ENCODE results near the gene SIPA1.
"Not testable (repeated sequence)": the region's sequence is repeated elsewhere in the genome, so short reads cannot be mapped to it uniquely, and the experiment has no call there.

Gene SIPA1

DNA sequence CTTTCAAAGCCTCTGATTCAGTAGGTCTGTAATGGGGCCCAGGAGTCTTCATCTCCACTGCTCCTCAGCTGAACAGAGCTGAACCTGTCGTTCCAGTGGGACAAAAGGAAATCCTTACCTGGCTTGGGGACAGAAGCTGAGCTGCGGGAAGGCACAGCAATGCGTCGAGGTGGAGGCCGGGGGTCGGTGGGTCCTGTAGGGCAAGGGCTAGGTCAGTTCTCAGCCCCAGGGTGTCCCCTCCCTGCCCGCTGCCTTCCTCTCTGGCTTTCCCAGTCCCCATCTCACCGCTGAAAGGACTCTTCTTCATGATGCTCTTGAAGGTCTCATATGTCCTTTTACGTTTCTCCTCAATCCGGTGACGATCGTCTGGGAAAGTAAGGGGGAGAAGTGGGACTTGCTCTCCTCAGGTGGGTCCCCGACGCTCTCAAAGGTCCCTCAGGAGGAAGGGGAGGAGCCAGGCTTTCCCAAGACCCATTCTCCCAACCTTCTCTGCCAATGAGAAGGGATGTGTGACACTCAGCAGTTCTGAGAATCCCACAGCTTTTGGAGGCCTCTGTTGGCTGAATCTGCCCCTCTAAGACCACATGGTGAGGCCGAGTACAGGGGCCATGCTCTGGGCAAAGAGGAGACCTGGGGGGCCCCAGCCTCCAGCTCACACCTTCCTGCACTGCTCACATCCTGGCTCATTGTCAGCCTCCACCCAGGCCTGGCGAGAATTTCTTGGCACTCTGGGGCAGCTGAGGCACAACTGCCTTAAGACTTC lies 17.9 kb downstream of the SIPA1 start:
- H3K9me3 Mint-ChIP-seq = no peaks in the 10 kb centered on the region
- H3K4me3 Mint-ChIP-seq = peak overlapping the region in 1 of 3 experiments; percentile 16
- TF ChIP-seq, protein P1, sequence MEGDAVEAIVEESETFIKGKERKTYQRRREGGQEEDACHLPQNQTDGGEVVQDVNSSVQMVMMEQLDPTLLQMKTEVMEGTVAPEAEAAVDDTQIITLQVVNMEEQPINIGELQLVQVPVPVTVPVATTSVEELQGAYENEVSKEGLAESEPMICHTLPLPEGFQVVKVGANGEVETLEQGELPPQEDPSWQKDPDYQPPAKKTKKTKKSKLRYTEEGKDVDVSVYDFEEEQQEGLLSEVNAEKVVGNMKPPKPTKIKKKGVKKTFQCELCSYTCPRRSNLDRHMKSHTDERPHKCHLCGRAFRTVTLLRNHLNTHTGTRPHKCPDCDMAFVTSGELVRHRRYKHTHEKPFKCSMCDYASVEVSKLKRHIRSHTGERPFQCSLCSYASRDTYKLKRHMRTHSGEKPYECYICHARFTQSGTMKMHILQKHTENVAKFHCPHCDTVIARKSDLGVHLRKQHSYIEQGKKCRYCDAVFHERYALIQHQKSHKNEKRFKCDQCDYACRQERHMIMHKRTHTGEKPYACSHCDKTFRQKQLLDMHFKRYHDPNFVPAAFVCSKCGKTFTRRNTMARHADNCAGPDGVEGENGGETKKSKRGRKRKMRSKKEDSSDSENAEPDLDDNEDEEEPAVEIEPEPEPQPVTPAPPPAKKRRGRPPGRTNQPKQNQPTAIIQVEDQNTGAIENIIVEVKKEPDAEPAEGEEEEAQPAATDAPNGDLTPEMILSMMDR (IDR thresholded peaks at IDR 0.05; ENCODE audit: unreplicated experiment in 3 of 3) = no peak
- peaks cover 37% of the 10 kb centered on the region for H3K4me1 Mint-ChIP-seq
- peaks cover 68% of the 10 kb centered on the region for H3K36me3 Mint-ChIP-seq (ENCODE audit: low read depth)
- peaks cover 4% of the 10 kb centered on the region for H3K27me3 Mint-ChIP-seq (ENCODE audit: low read depth)
- peak overlapping the region; percentile 14 to 72 (median 15) for H3K27ac Mint-ChIP-seq

DNA sequence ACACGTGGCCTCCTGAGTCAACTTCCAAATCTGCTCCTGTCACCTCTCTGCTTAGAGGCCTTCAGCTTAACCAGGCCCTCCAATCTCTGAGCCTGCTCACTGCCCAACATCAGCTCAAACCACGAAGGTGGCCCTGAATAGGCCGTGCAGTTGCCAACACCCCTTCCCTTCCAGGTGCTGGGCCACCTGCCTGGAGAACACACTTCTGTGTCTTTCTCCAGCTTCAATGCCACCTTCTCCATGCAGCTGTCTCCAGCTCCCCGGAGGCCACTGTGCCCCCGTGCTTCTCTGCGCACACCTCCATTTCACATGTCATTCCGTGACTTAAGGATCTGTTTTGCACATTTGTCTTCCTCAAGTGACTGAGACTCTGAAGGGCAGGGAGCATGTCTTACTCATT lies 19.5 kb downstream of the SIPA1 start:
- TF ChIP-seq, protein P1 (IDR thresholded peaks at IDR 0.05; ENCODE audit: unreplicated experiment in 3 of 3) = no peak
- H3K4me3 Mint-ChIP-seq = no peak overlapping the region
- peaks cover 4% of the 10 kb centered on the region for H3K27me3 Mint-ChIP-seq (ENCODE audit: low read depth)
- H3K36me3 Mint-ChIP-seq (ENCODE audit: low read depth) = peaks cover 68% of the 10 kb centered on the region
- peaks cover 25% of the 10 kb centered on the region for H3K4me1 Mint-ChIP-seq
- H3K27ac Mint-ChIP-seq = peak overlapping the region in 1 of 3 experiments; percentile 24
- no peaks in the 10 kb centered on the region for H3K9me3 Mint-ChIP-seq

DNA sequence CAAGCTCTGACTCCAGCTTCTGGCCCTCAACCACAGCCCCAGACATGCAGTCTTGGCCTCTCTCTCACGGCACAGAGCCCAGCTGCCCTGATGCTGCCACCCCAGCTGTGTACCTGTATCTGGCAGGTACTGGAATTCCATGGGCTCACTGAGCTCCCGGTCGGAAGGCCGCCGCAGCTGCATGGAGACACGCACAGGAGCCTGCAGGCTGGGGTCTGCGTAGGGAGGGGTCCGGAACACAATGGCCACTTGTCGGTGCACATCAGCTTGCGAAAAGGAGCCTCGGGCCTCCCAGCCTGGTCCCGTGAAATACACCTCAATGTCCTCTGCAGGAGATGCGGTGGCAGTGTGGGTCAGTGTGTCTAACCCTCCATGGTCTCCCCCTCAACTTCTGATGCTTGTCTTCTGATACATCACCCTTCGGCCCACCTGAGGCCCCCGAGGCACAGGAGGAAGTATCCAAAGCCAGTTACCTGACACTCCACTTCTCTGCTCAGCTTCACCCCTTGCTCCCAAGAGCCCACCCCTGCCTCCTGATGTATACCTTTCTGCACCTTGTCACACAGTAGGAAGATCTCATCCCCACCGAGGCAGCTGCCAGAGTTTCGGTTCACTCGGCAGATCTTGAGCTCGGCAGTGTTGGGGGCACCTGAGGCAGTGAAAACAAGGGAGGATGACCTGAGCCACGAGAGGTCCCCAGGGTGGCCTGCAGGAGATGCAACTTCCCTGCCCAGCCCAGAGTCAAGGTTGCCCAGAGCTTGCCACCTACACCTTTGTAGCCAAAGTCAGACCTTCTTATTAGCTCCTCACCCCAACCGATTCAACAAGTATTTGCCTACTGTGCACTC lies 20.5 kb downstream of the SIPA1 start:
- Mint-ChIP-seq H3K36me3 (ENCODE audit: low read depth) (peaks cover 63% of the 10 kb centered on the region), H3K4me1 (peaks cover 17% of the 10 kb centered on the region), H3K27ac (no peak overlapping the region), H3K27me3 (ENCODE audit: low read depth) (no peaks in the 10 kb centered on the region), H3K9me3 (no peaks in the 10 kb centered on the region), H3K4me3 (peak overlapping the region in 2 of 3 experiments; percentile 20 to 55)
- TF ChIP-seq, protein P1 (IDR thresholded peaks at IDR 0.05; ENCODE audit: unreplicated experiment in 3 of 3) = no peak

DNA sequence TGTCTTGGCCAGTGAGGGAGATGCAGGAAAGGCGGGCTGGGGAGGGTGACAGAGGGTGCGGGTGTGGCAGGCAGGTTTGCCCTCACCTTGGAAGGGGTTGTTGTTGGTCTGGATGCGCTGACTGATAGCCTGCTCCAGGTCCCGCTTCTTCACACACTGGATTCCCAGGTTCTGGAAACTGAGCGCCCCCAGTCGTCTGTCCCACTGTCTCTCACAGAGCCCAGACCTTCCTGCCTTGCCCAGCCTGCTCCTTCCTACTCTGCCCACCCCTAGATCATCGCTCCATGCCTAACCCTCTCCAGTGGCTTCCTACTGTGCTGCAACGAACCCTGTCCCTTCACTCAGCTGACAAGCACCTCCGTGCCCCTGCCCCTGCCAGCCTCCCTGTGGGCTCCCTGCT lies 22.1 kb downstream of the SIPA1 start:
- TF ChIP-seq, protein P1 (IDR thresholded peaks at IDR 0.05; ENCODE audit: unreplicated experiment in 3 of 3) = no peak
- peak overlapping the region; percentile 55 to 73 (median 66) for H3K4me3 Mint-ChIP-seq
- peaks cover 15% of the 10 kb centered on the region for H3K4me1 Mint-ChIP-seq
- peaks cover 55% of the 10 kb centered on the region for H3K36me3 Mint-ChIP-seq (ENCODE audit: low read depth)
- no peaks in the 10 kb centered on the region for H3K27me3 Mint-ChIP-seq (ENCODE audit: low read depth)
- H3K27ac Mint-ChIP-seq = no peak overlapping the region
- H3K9me3 Mint-ChIP-seq = no peaks in the 10 kb centered on the region

DNA sequence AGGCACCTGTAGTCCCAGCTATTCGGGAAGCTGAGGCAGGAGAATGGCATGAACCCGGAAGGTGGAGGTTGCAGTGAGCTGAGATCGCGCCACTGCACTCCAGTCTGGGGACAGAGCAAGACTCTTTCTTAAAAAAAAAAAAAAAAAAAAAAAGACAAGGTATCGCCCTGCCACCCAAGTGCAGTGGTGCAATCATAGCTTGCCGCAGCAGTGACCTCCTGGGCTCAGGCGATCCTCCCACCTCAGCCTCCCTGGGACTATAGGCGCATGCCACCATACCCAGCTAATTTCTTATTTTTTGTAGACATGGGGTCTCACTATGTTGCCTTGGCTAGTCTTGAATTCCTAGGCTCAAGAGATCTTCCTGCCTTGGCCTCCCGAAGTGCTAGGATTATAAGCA lies 23.0 kb downstream of the SIPA1 start:
- H3K4me1 Mint-ChIP-seq = peaks cover 13% of the 10 kb centered on the region
- H3K27me3 Mint-ChIP-seq (ENCODE audit: low read depth); H3K9me3 Mint-ChIP-seq; H3K27ac Mint-ChIP-seq: not testable (repeated sequence)
- peak overlapping the region; percentile 83 to 89 (median 87) for H3K4me3 Mint-ChIP-seq
- peaks cover 46% of the 10 kb centered on the region for H3K36me3 Mint-ChIP-seq (ENCODE audit: low read depth)

DNA sequence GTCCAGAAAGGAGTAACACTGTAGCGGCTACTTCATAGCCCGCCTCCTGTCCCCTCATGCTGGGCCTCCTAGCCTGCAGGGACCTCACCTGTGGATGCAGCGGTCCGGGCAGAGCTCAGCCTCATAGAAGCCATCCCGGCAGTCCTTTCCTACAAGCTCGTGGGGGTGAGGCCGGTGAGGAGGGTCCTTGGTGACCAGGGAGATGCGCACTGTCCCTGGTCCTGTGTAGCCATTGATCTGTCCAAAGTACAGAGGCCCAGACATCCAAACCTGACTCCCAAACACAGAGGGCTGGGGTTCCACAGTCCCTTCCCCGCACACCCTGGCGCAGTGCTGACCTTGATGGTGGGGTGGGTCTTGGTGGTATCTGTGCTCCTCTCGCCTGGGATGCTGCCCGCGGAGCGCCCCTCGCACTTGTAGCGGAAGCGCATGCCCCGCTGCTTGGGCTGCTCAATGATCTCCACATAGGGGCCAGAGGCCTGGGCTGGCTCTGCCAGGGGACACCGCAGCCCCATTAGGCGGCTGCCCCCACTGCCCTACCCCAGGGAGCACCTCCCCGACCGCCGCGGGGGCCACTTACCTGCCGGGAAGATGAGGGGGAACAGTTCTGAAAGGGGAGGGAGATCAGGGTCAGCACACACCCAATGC lies 23.8 kb downstream of the SIPA1 start:
- Mint-ChIP-seq H3K9me3 (no peaks in the 10 kb centered on the region), H3K4me3 (peak overlapping the region; percentile 83 to 89 (median 87)), H3K36me3 (ENCODE audit: low read depth) (peaks cover 38% of the 10 kb centered on the region), H3K27ac (peak overlapping the region in 2 of 3 experiments; percentile 41 to 74), H3K4me1 (peaks cover 7% of the 10 kb centered on the region), H3K27me3 (ENCODE audit: low read depth) (no peaks in the 10 kb centered on the region)
- TF ChIP-seq, protein P1 (IDR thresholded peaks at IDR 0.05; ENCODE audit: unreplicated experiment in 3 of 3) = no peak
